Activated CD4-positive, alpha-beta T cell treated with anti-CD3 and anti-CD28 coated beads, Interleukin-2, amount 50 U/mL, for 4 hours (primary cell): ENCODE measurements around the gene USPL1.
"Not testable (repeated sequence)": the region's sequence is repeated elsewhere in the genome, so short reads cannot be mapped to it uniquely, and the experiment has no call there.

Source experiments
- DNase-seq, 2 experiments: peaks; one replicate each; pipeline ENCODE4 v3.0.0-alpha.2; 2020

The USPL1 gene

DNA sequence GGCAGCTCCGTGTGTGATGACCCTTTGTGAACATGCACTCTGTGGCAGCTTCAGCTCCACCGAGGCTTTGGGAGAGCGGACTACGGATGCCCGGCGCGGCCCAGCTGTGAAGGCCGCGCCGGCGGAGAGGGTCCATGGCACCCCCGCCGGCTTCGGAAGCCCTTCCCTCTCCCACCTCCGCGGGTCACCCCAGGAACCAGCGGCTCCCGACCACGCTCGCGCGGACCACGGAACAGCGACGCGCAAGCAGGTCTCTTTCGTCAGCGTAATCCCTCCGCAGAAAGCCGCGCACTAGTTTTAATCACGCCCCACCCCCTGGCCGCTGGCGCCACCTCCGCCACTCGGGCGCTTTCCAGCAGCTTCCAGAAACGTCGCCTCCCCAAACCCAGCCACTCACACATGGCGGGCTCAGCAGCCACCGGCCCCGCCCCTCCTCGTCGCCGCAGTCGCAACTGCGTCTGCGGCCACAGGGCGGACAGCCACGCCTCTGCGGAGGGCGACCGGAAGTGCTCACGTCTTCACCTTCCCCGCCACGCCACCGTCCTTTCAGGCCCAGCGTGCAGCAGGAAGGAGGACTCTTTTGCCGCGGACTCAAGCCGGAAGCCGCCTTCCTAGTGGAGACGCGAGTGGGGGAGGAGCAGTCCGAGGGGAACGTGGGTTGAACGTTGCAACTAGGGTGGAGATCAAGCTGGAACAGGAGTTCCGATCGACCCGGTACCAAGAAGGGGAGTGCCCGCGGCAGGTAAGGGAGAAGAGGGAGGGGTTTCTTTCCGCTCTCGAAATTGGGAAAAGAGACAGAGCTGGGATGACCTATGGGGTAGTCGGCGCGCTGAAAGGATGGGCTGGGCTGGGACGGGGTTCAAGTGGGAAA, at the start of gene USPL1:
Gene USPL1, plus strand, starts transcription at position 606 of the 871 bp plus-strand sequence. CDS start 3,221 bp downstream, outside the sequence.
- DNase-seq: peak; percentile 97 to 98

GRCh38 chr13:30569901-30570576, 47.7 kb upstream of the USPL1 start:
- no peak for DNase-seq

- DNase-seq: no peak
These were observed 47.0 kb upstream of the USPL1 start for GRCh38 chr13:30570691-30571090.

DNA sequence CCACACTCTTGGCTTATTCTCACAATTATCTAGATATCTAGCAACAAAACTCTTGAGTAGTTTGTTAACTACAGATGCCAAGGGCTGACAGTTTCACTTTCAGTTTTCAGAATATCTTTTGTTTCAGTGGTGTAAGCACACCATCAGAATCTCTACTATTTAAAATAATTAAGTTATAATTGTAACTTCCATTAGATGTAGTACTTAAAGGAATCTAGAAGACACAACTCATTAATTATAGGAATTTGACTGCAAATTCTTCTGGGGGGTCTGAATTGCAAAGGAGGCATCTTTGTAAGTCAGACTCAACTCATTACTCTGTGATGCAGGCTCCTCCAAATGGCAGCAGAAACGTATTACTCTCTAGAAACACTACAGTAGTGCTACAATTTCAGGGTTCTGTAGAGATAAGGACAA, 44.9 kb upstream of the USPL1 start:
- no peak for DNase-seq

DNA sequence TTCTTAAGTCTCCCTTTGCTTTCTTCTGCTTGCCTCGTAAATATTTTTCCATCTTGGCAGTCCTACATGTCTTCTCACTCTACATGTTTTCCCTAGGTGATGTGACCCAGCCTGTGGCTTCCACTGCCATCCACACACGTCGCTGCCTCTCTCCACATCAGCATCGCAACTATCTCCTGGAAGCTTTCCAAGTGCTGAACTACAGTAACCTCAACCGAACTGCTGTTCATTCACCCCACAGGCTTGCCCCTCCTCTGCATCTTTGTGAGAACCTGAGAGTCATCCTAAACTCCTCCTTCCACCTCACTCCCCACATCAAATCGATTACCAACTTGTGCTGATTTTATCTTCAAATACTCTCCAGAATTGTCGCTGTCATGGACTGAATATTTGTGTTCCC, 41.2 kb upstream of the USPL1 start:
- DNase-seq: peak; percentile 38 to 40

DNA sequence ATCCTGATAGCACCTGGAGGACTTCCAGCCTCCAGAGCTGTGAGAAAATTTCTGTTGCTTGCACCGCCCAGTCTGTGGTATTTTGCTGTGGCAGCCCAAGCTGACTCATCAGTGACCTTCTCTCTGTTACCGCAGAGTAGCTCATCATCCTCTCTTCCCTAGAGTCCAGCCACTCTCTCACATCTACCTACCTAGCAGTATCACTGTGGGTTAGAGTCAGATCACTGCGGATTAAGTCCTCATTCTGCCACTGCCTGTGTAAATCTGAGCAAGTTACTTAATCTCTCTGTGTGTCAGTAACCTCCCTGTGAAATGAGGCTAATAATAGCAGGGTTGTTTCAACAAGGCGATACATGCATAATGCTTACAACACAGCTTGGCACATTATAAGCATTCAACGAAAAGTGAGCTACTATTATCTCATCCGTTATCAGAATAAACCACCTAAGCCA, 40.3 kb upstream of the USPL1 start:
- peak; percentile 16 to 26 for DNase-seq

GRCh38 chr13:30580852-30581502, 36.7 kb upstream of the USPL1 start:
- DNase-seq: no peak

DNA sequence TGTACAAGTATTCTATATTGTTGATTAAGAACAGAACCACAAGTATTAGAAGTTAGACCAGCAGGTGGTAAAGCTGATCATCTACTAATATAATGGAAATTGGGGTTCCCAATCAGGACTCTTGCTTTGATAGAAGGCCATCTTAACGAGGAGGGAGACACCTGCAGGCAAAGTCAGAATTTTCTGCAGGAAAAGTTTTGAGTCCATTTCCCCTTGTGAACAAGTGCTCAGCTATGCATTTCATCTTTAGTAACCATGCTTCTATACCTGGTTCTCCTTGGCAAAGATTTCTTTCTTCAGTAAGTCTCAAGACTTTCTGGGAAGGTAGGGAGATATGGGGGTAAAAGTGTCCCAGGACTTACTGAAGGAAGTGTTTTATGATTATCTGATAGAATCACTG, 36.1 kb upstream of the USPL1 start:
- DNase-seq: peak in 1 of 2 experiments; percentile 8

DNA sequence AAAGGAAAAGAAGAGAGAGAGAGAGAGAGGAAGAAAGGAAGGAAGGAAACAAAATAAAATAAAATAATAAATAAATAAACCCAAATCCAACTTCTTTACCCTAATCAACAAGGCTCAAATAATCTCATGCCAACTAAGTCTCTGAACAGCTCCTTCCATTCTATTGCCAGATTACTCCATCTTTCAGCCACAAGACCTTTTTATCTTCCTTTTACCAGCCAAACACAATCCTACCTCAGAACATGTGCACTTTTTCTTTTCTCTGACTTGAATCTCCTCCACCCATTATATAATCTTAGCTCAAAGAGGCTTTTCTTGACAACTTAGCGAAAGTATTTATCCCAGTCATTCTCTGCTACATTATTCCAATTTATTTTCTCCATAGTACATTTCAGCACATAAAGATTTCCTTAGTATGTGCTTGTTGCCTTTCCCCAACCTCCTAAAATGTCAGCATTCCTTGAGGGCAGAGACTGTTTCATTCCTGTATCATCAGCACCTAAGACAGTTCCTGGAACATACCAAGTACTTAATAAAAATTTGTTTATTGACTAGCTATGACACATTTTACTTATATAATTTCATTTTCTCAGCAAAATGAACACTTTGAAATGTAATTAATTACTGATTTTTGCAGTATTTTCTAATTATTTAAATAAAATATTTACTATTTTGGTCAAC, 33.5 kb upstream of the USPL1 start:
- DNase-seq: no peak

DNA sequence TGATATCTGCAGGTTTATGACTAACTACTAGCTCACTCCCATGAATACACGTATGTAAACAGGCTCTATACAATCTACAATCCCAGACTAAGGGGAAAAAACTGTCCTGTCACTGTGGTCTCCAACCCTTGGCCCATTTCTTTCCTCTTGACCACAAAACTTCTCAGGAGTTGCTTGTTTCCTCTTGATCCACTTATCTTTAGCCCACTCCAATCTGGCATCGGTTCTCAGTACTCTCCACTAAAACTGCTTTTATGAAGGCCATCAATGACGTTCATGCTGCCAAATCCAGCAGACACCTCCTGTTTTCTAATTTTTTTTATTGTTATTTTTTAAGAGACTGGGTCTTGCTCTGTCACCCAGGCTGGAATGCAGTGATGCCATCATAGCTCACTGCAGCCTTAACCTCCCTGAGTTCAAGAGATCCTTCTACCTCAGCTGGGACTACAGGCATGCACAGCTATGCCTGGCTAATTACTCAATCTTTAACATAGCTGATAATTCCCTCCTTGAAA, 31.9 kb upstream of the USPL1 start:
- DNase-seq: no peak

DNA sequence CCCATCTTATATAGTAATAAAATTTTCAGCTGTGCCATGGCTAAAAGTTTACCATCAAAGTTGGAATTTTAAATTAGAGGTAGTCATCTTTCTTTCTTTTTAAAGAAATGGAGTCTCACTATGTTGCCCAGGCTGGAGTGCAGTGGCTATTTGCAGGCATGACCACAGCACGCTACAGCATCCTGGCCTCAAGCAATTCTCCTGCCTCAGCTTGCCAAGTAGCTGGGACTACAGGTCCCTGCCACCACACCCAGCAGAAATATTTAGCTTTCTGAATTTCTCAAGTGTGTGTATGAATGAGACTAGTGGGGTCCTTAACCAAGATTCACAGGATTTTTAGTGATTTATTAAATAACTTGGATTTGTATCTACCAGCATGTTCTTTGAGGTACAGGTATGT, 30.5 kb upstream of the USPL1 start:
- no peak for DNase-seq

DNA sequence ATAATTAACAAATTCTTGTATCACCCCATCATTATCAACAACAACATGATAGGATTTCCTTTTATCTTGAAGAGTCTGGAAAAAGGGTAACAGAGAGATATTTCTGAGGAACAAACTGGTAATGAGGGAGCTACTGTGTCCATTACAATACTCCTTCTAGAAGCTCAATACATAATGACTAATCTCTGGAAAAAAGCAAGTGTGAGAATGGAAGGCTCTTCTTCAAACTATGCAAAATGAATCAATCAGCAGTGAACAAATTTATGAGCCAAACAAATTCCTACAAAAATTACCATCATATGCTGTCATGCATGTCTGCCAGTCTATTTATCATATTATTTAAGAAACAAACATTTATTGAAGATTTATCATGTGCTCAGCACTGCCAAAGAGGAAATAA, 30.0 kb upstream of the USPL1 start:
- DNase-seq: no peak

DNA sequence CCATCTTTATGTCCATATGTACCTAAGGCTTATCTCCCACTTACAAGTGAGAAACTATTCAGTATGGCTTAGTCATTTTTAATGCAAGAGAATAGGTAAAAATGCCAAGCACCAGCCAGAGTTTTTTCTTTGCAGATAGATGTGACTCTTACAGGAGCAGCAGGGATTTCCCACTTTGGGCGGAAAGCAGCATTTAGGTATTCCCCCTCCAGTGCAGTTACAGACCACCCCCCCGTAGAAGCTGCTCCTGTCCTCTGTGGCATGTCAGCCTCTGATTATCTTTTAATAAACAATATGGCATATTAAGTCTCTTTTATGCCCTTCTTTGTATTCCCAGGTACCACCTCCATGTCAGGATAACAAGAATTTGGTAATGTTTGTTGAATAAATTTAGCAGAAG, 24.7 kb upstream of the USPL1 start:
- DNase-seq: no peak

DNA sequence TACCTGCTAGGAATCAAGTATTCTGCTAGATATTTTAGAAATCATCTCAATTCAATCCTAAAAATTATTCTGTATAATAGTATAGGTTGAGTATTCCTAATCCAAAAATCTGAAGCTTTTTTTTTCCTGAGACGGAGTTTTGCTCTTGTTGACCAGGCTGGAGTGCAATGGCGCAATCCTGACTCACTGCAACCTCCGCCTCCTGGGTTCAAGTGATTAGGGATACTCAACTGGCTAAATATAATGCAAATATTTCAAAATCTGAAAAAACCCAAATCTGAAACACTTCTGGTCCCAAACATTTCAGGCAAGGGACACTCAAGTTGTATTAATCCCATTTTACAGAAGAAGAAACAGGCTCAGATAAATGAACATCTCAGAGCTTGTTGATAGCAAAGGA, 17.2 kb upstream of the USPL1 start:
- DNase-seq: no peak

DNA sequence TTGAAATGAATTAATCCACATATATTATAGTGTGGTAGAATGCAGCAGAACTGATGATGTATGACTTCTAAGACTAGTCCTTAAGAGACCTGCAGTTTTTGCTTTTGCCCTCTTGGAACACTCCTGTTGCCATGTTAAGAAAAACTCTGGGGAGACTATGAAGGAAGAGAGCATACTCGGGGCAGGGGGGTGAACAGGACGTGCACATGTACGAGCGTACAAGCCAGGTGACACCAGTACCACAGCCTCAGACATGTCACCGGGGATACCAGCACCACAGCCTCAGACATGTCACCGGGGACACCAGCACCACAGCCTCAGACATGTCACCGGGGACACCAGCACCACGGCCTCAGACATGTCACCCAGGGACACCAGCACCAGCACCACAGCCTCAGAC, 15.9 kb upstream of the USPL1 start:
- no peak for DNase-seq

DNA sequence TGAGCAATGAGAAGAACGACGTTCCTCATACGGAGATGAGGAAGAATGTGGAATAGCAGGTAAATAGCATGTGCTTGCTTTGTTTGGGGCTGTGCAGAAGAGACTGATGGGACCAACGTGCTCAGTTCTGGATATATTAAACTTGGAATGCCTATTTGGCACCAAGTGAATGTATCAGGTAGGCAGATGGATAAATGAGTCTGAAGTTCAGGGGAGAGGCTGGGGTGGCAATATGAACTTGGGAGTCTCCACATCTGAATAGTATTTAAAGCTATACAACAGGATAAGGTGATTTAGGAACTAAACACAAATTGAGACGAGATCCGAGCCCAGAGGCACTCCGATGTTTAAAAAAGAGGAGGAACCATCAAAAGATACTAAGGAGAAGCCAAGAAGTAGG, 12.7 kb upstream of the USPL1 start:
- no peak for DNase-seq

GRCh38 chr13:30607186-30607585, 10.5 kb upstream of the USPL1 start:
- not testable (repeated sequence) for DNase-seq

DNA sequence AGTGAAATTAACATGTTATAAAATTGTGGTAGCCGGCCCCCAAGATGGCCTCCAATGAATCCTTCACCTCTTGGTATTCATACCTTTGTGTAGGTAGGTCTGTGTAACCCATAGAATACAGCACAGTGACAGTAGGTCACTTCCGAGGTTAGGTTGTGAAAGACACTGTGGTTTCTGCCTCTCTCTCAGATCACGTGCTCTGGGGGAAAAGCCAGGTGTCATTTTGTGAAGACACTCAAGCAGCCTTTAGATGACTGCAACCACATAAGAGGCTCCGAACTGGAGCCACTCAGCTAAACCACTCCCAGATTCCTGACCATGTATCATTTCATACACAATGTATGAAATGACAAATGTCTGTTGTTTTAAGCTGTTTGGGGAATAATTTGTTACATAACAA, 9.8 kb upstream of the USPL1 start:
- DNase-seq: peak; percentile 47 to 49

DNA sequence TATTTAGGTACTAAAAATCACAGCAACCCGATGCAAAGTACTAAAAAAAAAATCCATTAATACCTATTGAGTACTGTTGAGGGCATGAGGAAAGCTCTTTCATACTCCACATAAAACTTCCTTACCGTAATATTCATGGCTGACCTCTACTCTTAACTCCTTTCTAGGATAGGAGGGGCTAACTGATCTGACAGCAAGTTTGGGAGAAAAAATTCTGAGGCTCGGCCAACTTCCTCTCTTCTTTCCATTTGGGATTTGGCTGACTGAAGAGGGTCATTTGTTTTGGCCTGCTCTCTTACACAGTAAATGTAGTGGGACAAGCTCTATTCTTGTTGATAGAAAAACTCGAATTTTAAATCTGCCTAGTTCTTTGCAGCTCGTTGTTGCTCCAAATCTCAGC, 9.4 kb upstream of the USPL1 start:
- no peak for DNase-seq

- DNase-seq: no peak
These were observed 7.4 kb upstream of the USPL1 start for GRCh38 chr13:30610311-30610710.

DNA sequence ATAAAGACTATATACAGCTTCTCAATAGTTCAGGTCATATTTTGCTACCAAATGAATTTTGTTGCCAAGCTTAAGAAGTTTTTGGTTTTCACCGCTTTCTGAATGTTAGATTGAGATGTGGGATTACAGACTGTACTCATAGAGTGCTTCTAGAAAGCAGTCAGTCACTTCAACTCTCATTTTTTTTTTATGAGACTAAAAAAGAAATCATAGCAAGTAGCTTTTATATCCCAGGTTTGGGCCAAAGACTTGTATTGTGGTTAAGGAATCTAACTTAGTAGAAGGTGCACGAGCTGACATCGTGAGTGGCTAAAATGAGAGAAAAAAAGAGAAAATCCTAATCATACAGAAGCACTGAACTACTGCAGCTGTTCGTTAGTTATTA, 2.2 kb upstream of the USPL1 start:
- DNase-seq: no peak

GRCh38 chr13:30615866-30616541, 1.7 kb upstream of the USPL1 start:
- no peak for DNase-seq
